NCI-H2171 (cell line): ENCODE results near the gene VANGL2.

Source experiments
- DNase-seq: peaks from one replicate; lab custom pipeline; 2025; lab: John Stamatoyannopoulos, UW

The VANGL2 gene

DNA sequence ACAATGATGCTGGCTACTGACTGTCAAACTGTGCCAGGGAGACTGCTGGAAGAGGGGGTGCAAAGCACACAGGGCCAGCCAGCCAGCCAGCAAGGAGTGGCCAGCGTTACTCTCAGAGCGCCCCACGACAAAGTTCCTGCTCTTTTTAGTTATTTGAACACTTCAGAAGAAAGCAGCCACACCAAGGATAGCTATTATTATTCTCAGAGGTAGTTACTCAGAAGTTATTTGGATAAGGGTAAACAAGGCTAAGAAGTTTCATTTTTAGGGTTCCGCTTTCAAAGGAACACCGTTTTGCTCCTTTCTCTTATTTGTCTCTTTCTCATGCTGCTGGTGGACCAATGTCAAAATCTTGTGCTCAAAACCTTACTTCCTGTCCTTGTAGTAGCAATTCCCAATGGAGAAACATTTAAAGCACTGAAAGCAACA is 59.9 kb downstream of the VANGL2 start:
- no peak for DNase-seq

DNA sequence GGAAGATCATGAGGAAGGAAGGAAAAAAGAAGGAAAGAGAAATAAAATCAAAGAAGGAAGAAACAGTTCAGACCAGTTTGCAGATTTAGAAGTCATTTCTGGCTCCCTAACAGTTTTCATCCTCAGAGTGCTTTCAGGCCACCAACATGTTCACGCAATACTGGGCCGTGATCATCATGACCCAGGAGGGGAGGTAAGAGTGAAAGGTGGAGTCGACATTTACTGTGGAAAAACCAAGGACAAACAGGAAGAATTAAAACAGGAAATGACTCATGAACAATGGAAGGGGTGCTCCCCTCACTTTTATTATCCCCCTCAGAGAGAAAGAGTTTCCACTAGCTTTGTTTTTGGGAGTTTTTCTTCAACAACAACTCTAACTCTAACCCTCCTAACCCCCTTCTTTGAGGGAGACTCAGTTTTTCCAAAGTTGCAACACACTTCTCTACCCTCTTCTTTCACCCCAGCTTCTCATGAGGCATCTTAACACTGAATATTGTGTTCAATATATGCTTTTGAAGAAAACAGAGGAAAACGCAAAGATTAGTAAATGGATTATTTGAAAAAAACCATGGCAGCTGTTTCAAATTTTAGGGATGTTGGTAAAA is 60.4 kb downstream of the VANGL2 start:
- no peak for DNase-seq

DNA sequence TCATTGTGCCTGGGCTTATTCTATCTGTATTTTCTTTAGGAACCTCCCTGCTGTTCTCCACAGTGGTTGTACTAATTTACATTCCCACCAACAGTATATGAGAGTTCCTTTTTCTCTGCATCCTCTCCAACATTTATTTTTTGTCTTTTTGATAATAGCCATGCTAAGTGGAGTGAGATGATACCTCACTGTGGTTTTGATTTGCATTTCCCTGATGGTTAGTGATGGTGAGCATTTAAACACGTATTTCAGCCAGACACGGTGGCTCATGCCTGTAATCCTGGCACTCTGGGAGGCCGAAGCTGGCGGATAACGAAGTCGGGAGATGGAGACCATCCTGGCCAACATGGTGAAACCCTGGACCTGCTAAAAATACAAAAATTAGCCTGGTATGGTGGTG is 64.8 kb downstream of the VANGL2 start:
- DNase-seq, result no peak

DNA sequence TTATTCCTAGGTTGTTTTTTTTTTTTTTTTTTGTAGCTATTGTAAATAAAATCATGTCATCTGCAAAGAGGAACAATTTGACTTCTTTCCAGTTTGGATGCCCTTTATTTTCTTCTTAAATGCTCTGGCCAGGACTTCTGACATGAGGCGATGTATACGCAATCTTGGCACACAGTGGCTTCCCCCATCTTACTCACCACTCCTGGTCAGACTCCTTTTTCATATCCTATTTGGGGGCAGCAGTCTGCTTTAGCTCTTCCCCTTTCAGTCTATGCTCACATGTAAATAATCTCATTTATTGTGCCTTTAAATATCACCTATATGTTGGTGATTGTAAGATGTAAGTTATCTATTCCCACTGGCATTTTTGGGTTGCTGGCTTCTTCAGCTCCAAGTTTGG is 66.6 kb downstream of the VANGL2 start:
- DNase-seq, result no peak

DNA sequence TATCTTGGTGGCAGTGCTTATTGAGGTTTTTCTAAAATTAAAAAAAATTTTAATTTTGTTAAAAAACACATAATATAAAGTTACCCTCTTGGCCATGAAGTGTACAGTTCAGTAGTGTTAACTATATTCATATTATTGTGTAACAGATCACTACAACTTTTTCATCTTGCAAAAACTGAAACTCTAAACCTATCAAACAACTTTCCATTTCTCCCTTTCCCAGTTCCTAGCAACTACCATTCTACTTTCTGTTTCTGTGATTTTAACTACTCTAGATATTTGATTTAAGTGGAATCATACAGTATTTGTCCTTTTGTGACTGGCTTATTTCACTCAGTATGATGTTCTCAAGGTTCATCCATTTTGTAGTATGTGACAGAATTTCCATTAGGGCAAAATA is 67.2 kb downstream of the VANGL2 start:
- DNase-seq, result no peak

DNA sequence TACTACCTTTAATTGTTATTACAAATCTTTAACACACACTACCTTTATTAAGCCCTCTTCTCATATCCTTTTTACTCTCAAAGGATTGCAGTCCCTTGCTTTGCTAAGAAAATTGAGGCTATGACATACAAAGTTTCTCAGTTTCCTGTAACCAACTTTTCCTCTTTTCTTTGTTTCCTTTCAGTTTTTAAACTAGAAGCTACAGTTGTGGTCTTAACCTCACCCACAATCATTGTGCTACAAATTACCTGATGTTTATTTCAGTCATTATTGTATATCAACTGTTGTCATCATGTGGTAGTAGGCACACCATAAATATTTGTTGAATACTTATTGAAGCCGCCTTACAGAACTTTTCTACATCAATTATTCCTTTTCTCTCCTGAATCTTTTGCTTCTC is 70.9 kb downstream of the VANGL2 start:
- DNase-seq, result no peak

DNA sequence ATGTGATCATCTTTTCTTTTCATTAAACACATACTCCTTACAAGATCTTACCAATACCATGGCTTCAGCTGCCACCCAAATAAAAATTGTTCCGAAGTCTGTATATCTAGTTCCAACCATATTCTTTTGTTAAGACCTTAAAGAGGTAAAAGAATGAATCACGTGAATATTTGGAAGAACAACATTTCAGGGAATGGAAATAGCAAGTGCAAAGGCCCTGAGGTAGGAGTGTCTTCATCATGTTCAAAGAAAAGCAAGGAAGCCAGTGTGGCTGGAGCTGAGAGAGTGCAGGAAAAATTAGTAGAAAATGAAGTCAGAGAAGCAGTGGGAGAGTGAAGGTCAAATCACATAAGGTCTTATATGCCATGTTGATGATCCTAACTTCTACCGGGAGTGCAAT is 71.7 kb downstream of the VANGL2 start:
- no peak for DNase-seq

DNA sequence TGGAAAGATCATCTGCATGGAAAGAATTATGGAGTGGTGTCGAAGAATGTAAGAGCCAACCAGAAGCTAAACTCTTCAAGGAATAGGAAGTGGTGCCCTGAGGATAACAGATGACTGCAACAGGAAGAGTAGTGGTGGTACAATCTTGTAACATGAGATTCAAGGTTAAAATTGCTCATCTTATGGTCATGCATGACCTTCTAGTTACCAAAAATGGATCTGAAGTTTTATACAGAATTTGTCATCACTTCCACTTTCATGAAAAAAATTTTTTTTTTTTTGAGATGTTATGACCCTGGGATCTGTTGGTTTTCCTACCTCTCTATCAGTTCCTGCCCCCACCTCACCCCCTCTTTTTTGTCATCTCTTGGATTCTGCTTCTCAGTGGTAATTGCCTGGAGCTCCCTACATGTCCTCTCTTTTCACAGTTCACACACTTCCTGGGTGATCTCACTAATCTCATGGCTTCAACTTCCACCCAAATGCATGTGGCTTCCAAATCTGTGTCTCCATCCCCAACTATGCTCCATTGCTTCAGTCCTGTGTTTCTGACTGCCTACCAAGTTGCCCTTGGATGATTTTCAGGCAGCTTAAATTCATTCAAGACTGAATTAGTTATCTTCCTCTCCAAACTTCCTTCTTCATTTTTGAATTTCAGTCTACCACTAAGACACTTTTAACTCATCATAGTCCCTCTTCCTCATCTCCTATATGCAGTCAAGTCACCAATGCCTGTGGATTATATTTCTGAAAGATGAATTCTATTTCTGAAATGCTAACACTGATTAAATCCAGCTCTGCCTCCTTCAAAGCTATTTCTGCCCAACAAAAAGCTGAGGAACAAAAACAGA is 74.3 kb downstream of the VANGL2 start:
- DNase-seq, result no peak
